ENCODE data around the gene SMPDL3B.

SMPDL3B gene

DNA sequence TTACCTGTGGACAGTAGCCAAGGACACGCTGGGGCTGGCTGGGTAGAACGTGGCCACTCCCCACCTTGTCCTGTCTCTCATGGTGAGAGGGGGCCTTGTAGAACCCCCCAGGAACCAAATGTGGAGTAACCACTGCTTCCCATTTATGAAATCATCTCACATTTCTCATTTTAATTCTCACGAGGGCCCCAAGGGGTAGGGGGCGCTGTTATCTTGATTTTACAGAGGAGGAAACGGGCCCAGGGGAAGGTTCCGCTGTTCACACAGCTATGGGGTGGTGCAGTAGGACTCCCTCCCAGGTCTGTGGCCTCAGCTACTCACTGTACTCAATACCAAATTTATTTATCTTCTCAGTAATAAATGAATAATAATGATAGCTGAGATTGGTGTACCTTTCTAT, 5.5 kb downstream of the SMPDL3B start:
- no peak overlapping the region for H3K27ac ChIP-seq
- no peak for TF ChIP-seq ZFX (IDR thresholded peaks at IDR 0.05)
- TF ChIP-seq, protein P1, sequence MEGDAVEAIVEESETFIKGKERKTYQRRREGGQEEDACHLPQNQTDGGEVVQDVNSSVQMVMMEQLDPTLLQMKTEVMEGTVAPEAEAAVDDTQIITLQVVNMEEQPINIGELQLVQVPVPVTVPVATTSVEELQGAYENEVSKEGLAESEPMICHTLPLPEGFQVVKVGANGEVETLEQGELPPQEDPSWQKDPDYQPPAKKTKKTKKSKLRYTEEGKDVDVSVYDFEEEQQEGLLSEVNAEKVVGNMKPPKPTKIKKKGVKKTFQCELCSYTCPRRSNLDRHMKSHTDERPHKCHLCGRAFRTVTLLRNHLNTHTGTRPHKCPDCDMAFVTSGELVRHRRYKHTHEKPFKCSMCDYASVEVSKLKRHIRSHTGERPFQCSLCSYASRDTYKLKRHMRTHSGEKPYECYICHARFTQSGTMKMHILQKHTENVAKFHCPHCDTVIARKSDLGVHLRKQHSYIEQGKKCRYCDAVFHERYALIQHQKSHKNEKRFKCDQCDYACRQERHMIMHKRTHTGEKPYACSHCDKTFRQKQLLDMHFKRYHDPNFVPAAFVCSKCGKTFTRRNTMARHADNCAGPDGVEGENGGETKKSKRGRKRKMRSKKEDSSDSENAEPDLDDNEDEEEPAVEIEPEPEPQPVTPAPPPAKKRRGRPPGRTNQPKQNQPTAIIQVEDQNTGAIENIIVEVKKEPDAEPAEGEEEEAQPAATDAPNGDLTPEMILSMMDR (conservative IDR thresholded peaks at IDR 0.05): no peak; the same call in 1 of the 2 replicates

DNA sequence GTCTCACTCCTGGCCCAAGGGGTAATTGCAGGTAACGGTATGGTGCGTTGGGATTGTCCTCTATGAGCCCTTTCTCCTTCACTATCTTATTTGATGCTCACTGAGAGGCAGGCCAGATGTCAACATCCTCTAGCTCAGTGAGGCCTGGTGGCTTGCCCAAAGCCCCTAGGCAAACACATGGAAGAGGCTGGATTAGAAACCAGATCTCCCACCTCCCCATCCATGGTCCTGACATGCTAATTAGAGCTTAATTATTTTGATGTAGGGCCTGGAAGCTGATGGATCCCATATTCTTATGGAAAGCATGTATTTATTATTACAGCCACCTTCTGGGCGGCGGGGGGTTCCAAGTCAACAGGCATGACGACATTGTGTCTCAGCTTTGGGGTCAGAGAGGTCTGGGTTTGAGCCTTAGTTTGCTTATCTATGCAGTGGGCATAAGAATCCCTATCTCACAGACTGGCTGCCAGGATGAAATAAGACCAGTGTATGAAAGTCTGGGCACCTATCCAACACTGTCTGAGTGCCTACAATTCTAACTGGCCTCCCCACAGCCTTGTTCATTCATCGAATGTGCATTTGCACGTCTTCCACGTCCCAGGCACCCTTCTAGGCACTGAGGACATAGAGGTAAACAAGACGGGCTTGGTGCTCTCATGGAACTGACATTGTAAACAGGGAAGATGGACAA, 6.2 kb downstream of the SMPDL3B start:
- H3K27ac ChIP-seq: no peak overlapping the region
- TF ChIP-seq, protein P1 (conservative IDR thresholded peaks at IDR 0.05): no peak
- TF ChIP-seq ZFX (IDR thresholded peaks at IDR 0.05): no peak

DNA sequence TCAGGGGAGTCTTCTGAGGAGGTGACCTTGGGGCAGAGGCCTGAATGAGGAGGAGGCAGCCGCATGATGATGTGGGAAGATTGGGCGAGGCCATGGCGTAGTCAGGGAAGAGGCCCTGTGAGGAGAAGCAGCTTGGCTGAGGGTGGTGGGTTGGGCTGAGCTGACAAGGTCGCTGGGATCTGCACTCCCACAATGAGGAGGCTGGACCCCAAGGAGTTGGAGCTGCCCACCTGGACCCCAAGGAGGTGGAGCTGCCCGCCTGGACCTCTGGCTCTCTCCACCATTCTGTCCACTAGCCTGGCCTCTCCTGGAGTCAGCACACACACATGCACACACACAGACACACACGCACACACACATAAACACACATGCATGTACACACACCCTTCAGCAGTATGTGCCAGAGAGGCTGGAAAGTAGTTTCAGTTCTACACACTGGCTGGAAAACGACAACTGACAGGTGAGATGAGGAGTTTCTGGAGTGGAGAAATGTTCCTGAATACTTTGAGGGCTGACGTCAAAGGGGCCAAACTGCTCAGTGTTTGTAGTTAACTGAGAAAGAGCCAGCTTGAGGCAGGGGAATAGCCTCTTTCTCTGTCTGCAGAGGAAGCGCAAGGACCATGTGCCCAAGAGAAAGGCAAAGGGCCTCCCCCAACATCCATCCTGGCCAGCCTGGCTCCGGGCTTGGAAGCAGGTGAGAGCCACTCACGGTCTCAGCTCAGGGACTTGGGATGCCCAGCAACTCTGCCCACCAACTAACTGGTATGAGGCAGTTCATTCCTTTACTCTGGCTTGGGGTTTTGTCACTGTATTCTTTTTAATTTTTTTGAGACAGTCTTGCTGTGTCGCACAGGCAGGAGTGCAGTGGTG, 7.1 kb downstream of the SMPDL3B start:
- no peak overlapping the region for H3K27ac ChIP-seq
- TF ChIP-seq, protein P1 (conservative IDR thresholded peaks at IDR 0.05): no peak
- no peak for TF ChIP-seq ZFX (IDR thresholded peaks at IDR 0.05)

DNA sequence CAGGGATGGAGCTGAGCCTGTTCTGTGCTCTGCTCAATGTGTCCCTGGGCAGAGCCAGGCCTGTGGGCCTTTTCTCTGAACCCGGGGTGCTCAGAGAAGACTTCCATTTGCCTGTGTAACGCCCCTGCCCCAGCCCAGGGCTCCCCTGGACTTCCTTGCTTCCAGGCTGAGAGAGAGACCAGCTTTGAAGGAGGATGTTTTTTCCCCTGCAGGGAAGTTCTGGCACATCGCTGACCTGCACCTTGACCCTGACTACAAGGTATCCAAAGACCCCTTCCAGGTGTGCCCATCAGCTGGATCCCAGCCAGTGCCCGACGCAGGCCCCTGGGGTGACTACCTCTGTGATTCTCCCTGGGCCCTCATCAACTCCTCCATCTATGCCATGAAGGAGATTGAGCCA, 10.2 kb downstream of the SMPDL3B start:
- no peak overlapping the region for H3K27ac ChIP-seq
- no peak for TF ChIP-seq ZFX (IDR thresholded peaks at IDR 0.05)
- TF ChIP-seq, protein P1 (conservative IDR thresholded peaks at IDR 0.05): no peak

DNA sequence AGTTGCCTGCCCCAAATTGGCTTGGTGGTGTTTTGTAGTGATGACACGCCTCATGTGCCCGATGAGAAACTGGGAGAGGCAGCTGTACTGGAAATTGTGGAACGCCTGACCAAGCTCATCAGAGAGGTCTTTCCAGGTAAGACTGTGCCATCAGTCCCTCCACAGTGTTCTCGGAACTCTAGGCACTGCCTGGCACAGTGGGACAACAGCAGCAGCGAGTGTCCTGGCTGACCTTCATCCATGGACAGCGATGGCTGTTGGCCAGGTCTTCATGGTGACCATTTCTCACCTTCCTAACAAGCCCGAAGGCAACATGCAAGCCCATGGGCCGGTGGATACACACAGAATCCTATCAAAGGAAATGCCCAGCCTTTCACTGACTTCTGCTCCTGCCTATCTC, 14.2 kb downstream of the SMPDL3B start:
- no peak for TF ChIP-seq ZFX (IDR thresholded peaks at IDR 0.05)
- TF ChIP-seq, protein P1 (conservative IDR thresholded peaks at IDR 0.05): no peak
- no peak overlapping the region for H3K27ac ChIP-seq

DNA sequence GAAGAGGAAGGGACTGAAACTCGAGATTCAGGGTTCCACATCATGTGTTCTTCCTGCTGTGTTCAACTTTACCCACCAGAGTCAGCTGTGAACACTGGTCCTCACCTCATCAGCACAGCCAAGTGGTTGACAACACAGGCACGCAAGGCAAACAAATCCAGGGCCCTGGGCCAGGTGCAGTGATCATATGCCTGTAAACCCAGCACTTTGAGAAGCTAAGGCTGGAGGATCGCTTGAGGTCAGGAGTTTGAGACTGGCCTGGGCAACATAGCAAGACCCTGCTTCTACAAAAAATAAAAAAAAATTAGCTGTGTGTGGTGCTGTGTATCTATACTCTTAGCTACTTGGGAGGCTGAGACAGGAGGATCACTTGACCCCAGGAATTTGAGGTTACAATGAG, 16.6 kb downstream of the SMPDL3B start:
- H3K27ac ChIP-seq: no peak overlapping the region
- TF ChIP-seq ZFX (IDR thresholded peaks at IDR 0.05): no peak
- TF ChIP-seq, protein P1 (conservative IDR thresholded peaks at IDR 0.05): no peak

DNA sequence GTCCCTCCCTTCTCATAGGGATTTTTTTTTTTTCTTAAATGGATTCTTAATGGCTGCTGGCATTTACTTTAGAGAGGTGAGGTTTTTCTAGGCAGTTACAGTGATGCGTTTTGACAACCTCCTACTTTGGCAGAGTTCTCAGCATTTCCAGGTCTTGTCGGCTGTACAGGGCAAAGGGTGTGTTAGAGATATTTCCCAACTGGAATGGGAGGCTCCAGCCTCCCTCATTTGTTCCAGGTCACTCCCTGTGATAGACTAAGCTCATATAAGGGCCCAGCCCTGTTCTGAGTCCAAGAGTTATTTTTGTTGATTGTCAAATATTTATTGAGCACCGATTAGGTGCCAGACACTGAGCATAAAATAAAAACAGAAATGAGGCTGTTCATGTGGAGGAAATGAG, 17.3 kb downstream of the SMPDL3B start:
- H3K27ac ChIP-seq: no peak overlapping the region
- TF ChIP-seq, protein P1 (conservative IDR thresholded peaks at IDR 0.05): no peak
- TF ChIP-seq ZFX (IDR thresholded peaks at IDR 0.05): no peak
